Ishikawa (cell line): ENCODE results near the gene IER5.

ENCODE experiments used
- CEBPB ChIP-seq: IDR thresholded peaks from 2 replicates; pipeline ENCODE4 v1.6.1; 2012
- CREB1 ChIP-seq: IDR thresholded peaks from 2 replicates; pipeline ENCODE4 v1.6.1; 2012; ENCODE audit warnings: low read depth
- EGR1 ChIP-seq: IDR thresholded peaks from 2 replicates; pipeline ENCODE4 v1.6.1; 2012
- EP300 ChIP-seq: IDR thresholded peaks from 2 replicates; pipeline ENCODE4 v1.6.1; 2012; ENCODE audit warnings: borderline replicate concordance
- FOXM1 ChIP-seq: IDR thresholded peaks from 2 replicates; pipeline ENCODE4 v1.6.1; 2012; ENCODE audit warnings: low read depth, borderline replicate concordance
- NFIC ChIP-seq: IDR thresholded peaks from 2 replicates; pipeline ENCODE4 v1.6.1; 2012
- RAD21 ChIP-seq: IDR thresholded peaks from 2 replicates; pipeline ENCODE4 v1.6.1; 2012; ENCODE audit warnings: low read depth
- TAF1 ChIP-seq: IDR thresholded peaks from 2 replicates; pipeline ENCODE4 v1.6.1; 2012; ENCODE audit warnings: low read depth, mild to moderate bottlenecking
- TCF12 ChIP-seq: IDR thresholded peaks from 2 replicates; pipeline ENCODE4 v1.6.1; 2012; ENCODE audit warnings: low read depth
- TEAD4 ChIP-seq: IDR thresholded peaks from 2 replicates; pipeline ENCODE4 v1.6.1; 2012
- YY1 ChIP-seq: IDR thresholded peaks from 2 replicates; pipeline ENCODE4 v1.6.1; 2012; ENCODE audit warnings: low read depth
- ZBTB7A ChIP-seq: IDR thresholded peaks from 2 replicates; pipeline ENCODE4 v1.6.1; 2012; ENCODE audit warnings: low read depth
- TF ChIP-seq, protein P1 (sequence below): IDR thresholded peaks from 2 replicates; pipeline ENCODE4 v1.6.1; 2012
- TF ChIP-seq, protein P2 (sequence below): IDR thresholded peaks from 2 replicates; pipeline ENCODE4 v1.6.1; 2012
- TF ChIP-seq, protein P3 (sequence below): IDR thresholded peaks from 2 replicates; pipeline ENCODE4 v1.6.1; 2012; ENCODE audit warnings: low read depth, mild to moderate bottlenecking

IER5 gene

DNA sequence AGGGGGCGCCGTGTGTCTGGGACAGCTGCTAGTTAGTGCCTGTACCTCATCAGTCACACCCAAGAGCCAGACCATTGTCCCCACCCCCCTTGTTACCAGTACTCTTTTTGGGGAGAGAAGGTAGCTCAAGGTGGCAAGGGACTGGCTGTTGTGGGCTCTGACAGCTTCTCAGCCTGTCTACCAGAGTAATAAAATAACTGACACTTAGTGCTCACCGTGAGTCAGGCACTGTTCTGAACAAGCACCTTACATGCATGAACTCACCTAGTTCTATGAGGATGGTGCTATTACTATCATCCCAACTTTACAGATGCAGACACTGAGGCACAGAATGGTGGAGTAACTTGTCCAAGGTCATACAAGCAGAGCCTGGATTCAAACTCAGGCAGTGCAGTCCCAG lies 34.7 kb downstream of the IER5 start:
- no peak for TF ChIP-seq RAD21
- TF ChIP-seq, protein P1, sequence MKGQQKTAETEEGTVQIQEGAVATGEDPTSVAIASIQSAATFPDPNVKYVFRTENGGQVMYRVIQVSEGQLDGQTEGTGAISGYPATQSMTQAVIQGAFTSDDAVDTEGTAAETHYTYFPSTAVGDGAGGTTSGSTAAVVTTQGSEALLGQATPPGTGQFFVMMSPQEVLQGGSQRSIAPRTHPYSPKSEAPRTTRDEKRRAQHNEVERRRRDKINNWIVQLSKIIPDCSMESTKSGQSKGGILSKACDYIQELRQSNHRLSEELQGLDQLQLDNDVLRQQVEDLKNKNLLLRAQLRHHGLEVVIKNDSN = no peak
- no peak for TF ChIP-seq YY1
- no peak for TF ChIP-seq NFIC
- TF ChIP-seq, protein P2, sequence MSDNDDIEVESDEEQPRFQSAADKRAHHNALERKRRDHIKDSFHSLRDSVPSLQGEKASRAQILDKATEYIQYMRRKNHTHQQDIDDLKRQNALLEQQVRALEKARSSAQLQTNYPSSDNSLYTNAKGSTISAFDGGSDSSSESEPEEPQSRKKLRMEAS = no peak
- no peak for TF ChIP-seq ZBTB7A
- no peak for TF ChIP-seq EGR1
- no peak for TF ChIP-seq TAF1
- no peak for TF ChIP-seq CEBPB
- no peak for TF ChIP-seq EP300
- no peak for TF ChIP-seq CREB1
- no peak for TF ChIP-seq TCF12
- TF ChIP-seq, protein P3, sequence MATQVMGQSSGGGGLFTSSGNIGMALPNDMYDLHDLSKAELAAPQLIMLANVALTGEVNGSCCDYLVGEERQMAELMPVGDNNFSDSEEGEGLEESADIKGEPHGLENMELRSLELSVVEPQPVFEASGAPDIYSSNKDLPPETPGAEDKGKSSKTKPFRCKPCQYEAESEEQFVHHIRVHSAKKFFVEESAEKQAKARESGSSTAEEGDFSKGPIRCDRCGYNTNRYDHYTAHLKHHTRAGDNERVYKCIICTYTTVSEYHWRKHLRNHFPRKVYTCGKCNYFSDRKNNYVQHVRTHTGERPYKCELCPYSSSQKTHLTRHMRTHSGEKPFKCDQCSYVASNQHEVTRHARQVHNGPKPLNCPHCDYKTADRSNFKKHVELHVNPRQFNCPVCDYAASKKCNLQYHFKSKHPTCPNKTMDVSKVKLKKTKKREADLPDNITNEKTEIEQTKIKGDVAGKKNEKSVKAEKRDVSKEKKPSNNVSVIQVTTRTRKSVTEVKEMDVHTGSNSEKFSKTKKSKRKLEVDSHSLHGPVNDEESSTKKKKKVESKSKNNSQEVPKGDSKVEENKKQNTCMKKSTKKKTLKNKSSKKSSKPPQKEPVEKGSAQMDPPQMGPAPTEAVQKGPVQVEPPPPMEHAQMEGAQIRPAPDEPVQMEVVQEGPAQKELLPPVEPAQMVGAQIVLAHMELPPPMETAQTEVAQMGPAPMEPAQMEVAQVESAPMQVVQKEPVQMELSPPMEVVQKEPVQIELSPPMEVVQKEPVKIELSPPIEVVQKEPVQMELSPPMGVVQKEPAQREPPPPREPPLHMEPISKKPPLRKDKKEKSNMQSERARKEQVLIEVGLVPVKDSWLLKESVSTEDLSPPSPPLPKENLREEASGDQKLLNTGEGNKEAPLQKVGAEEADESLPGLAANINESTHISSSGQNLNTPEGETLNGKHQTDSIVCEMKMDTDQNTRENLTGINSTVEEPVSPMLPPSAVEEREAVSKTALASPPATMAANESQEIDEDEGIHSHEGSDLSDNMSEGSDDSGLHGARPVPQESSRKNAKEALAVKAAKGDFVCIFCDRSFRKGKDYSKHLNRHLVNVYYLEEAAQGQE = no peak
- no peak for TF ChIP-seq TEAD4
- no peak for TF ChIP-seq FOXM1

DNA sequence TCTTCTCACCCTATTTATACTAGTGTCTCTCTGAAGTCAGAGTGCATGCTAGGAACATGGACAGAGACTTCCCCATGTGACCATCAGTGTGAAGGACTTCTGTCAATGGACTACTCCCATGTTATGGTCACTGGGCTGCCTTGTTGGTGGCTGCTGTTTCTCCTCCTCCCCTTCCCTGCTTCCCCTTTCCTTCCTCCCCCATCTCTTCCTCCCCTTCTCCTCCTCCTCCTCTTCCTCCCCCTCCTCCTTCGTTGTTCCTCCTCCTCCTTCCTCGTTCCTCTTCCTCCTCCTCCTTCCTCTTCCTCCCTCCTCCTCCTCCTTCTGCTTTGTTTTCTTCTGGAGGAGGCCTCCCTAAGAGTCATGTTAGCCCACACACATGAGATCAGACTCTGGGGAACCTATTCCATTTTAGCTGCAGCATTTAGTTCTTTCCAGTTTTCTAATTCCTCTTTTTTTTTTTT lies 35.8 kb downstream of the IER5 start:
- TF ChIP-seq EGR1 = no peak
- no peak for TF ChIP-seq RAD21
- TF ChIP-seq, protein P1 = 0 out of 2 replicates have a peak, but pooled peaks have one; percentile 23
- TF ChIP-seq, protein P3 = no peak
- no peak for TF ChIP-seq TCF12

DNA sequence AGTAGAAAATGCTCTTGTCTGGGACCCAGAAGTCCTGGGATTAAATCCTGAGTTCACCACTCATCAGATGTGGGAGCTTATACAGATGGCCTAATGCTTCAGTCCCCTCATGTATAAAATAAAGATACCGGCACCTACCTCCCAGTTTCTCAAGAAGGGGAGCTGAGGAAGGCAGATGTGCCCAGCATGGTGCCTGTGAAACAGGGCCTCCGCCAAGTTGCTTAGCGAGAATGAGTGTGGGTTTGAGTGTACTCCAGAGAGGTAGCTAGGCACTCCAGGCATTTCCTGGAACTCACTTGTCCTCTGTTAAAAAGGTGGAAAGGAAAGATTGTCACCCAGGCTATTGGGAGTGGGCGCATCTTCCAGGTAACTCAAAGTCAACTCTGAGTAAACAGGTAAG lies 37.8 kb downstream of the IER5 start:
- TF ChIP-seq RAD21 (no peak), NFIC (no peak), TAF1 (no peak), CEBPB (no peak), FOXM1 (no peak), CREB1 (no peak), TCF12 (no peak), TEAD4 (no peak), ZBTB7A (no peak), YY1 (no peak), EP300 (no peak), EGR1 (no peak)
- TF ChIP-seq, protein P3 = no peak
- TF ChIP-seq, protein P1 = no peak
- TF ChIP-seq, protein P2 = no peak

DNA sequence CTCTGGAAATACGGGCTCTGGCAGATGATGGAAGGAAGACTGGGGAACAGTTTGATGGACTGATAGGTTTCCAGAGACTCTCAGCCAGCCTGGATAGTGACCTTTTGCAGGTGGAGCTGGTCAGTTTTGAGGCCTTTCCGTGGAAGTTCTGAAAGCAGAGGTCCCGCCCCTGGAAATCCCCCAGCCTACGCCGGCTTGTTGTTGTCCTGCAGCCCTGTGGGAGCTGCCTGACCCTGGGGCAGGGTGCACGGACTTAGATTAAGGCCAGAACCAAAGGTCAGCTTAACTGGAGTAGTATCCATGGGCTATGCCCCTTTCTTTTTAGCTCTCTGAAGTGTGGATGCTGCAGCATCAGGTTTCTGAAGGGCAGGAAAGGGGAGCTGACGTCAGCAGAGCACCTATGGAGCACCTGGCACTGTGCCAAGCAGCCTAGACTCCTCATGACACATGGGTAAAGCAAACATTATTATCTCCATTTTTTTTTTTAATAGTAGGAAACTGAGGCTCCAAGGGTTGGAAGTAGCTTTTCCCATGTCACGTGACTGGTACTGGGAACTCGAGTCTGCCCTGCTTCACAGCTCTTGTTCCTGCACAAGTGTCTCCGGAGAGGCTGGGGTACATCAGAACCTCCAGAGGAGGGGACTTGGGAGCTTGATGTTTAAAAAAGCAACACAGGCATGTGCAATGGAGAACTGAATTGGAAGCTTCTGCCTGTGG lies 38.5 kb downstream of the IER5 start:
- 0 out of 2 replicates have a peak, but pooled peaks have one; percentile 21 for TF ChIP-seq EP300
- 0 out of 2 replicates have a peak, but pooled peaks have one; percentile 30 for TF ChIP-seq CREB1
- TF ChIP-seq, protein P1 = peak; percentile 52
- TF ChIP-seq, protein P2 = peak; percentile 59
- TF ChIP-seq TCF12 = 0 out of 2 replicates have a peak, but pooled peaks have one; percentile 49
- TF ChIP-seq FOXM1 = no peak
- peak; percentile 97 for TF ChIP-seq NFIC
- TF ChIP-seq, protein P3 = no peak
